Body of pancreas (tissue), 4 donors: Measurements from ENCODE around the gene ZBTB20.

Source experiments
- CTCF ChIP-seq, 7 experiments: fragments of 450-650 bp in 4 of 7; fragments of 200-600 bp in 3 of 7; sonication (generic) in 3 of 7; IDR thresholded peaks; one replicate each; pipeline ENCODE4 v1.5.1; 2016 to 2019; ENCODE audit warnings: antibody characterized with exemption in 7 of 7
- POLR2A ChIP-seq, 3 donors: fragments of 450-650 bp; IDR thresholded peaks; one replicate each; pipeline ENCODE4 v1.6.1; 2016; ENCODE audit warnings: antibody characterized with exemption in 3 of 3, mild to moderate bottlenecking in 2 of 3

- TF ChIP-seq CTCF (IDR thresholded peaks at IDR 0.05), result no peak
- no peak for TF ChIP-seq POLR2A (IDR thresholded peaks at IDR 0.05)
Observed at GRCh38 chr3:114838025-114838424, 309.1 kb downstream of the ZBTB20 start.
